Activated T-cell treated with anti-CD3 and anti-CD28 coated beads, Interleukin-2, amount 50 U/mL, for 24 hours (primary cell): Measurements from ENCODE around the gene SENP5.

Experiments
- DNase-seq: peaks from one replicate; pipeline ENCODE4 v3.0.0-alpha.2; 2020
- H3K27ac Mint-ChIP-seq: 2 replicates; pipeline ENCODE4 v1.8.0; 2020; ENCODE audit warnings: mild to moderate bottlenecking, mixed read lengths
- H3K27me3 Mint-ChIP-seq: 2 replicates; pipeline ENCODE4 v1.8.0; 2020; ENCODE audit warnings: mixed read lengths
- H3K36me3 Mint-ChIP-seq: 2 replicates; pipeline ENCODE4 v1.8.0; 2020; ENCODE audit warnings: low read depth, mixed read lengths
- H3K4me1 Mint-ChIP-seq: 2 replicates; pipeline ENCODE4 v1.8.0; 2020; ENCODE audit warnings: low read depth, mixed read lengths
- H3K4me3 Mint-ChIP-seq: 2 replicates; pipeline ENCODE4 v1.8.0; 2020; ENCODE audit warnings: mild to moderate bottlenecking, moderate library complexity, mixed read lengths
- H3K9me3 Mint-ChIP-seq: 2 replicates; pipeline ENCODE4 v1.8.0; 2020; ENCODE audit warnings: mixed read lengths

The SENP5 gene

DNA sequence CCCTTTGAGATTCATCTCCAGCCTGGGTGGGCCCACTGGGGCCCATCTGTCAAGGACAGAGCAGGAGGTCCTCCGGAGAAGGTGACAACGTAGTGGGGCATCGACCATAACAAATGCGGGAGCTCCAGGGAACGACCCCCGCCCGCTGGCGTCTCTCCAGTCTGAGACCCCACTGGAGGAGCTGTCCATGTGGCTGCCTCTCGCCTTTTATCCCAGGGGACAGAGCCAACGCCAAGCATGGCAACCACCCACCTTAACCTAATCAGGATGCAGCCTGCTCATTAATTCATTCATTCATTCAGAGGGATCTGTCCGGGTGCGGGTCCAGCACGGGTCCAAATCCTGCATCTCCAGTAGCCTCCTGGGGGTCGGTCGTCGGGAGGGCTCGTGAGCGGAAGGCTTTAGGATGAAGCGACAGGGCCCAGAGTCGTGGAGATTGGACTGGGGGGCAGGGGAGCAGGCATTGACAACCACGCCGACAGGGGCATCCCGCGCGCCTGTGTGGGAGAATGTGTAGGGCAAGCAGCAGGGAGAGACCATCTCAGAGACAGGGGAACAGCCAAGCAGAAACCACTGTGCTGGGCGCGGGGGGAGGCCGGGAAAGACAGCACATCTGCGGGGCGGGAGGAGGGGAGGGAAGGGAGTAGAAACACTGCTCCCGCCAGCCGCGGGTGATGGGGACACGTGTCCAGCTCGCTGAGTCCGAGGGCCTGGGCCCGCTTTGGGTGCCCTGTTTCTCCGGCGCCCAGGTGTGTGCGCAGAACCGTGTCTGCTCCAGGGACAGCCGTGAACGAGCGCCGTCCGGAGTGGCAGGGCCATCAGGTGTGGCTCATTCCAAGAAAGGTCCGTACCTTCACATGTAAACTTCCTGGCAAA is 99.0 kb downstream of the SENP5 start:
- H3K9me3 Mint-ChIP-seq: no peaks in the 10 kb centered on the region
- H3K27ac Mint-ChIP-seq: no peak overlapping the region
- no peak for DNase-seq
- H3K4me3 Mint-ChIP-seq: peak overlapping the region; percentile 31
- peaks cover 29% of the 10 kb centered on the region for H3K27me3 Mint-ChIP-seq
- H3K4me1 Mint-ChIP-seq: peaks cover 15% of the 10 kb centered on the region
- no peaks in the 10 kb centered on the region for H3K36me3 Mint-ChIP-seq

- H3K9me3 Mint-ChIP-seq: no peaks in the 10 kb centered on the region
- peaks cover 15% of the 10 kb centered on the region for H3K4me1 Mint-ChIP-seq
- H3K36me3 Mint-ChIP-seq: no peaks in the 10 kb centered on the region
- peak overlapping the region; percentile 66 for H3K4me3 Mint-ChIP-seq
- peaks cover 29% of the 10 kb centered on the region for H3K27me3 Mint-ChIP-seq
- no peak for DNase-seq
- no peak overlapping the region for H3K27ac Mint-ChIP-seq
Measured at GRCh38 chr3:196967412-196968232, 99.9 kb downstream of the SENP5 start.

DNA sequence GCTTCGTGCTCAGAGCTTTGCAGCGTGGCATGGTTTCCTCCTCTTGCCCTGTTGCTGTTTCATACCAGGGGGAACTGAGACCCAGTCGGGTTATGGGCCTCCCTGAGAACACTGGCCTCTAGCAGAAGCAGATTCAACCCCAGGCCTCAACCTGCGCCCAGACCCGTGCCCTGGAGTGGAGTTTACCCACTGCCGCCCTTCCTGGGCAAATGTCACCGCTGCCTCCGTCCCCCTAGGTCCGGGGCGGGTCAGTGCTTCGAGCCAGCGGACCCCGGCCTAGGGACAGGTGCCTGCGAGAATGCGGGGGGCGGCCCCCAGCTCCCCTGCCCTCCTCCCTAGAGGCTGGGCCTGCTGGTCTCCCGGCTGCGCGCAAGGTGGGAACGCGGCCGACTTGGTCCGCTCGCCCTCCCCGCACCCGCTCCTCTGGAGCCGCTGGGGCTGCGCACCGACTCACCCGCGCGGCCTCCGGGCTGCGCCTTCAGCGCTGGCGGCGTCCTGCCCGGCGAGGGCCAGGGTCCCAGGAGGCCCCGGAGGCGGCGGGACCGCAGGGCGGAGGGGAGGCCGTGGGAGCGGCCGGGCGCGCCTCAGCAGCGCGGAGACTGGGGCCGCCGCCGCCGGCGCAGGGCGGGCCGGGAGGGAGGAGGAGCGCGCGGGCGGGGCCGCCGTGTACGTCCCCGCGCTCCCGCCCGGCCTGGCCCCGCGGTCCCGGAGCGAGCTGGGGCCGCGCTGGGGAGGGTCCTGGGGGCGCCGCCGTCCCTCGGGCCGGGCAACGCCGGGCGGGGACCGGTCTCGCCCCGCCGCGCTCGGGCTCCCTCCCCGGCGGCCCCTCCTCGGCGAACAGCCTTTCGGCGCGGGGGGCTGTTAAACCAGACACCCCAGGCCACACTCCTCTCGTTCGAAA is 100.8 kb downstream of the SENP5 start, which contains the start of gene PIGZ:
PIGZ (minus strand) TSS at position 601 of the 901 bp plus-strand sequence. CDS start 16,802 bp downstream, outside the sequence.
- Mint-ChIP-seq H3K9me3 (no peaks in the 10 kb centered on the region), H3K4me3 (peak within 1 kb of the TSS; percentile 76), H3K4me1 (peaks cover 15% of the 10 kb centered on the region), H3K36me3 (no peaks in the 10 kb centered on the region), H3K27ac (peak within 1 kb of the TSS; percentile 71), H3K27me3 (peaks cover 29% of the 10 kb centered on the region)
- DNase-seq: peak; percentile 74

- H3K36me3 Mint-ChIP-seq: no peaks in the 10 kb centered on the region
- peaks cover 15% of the 10 kb centered on the region for H3K4me1 Mint-ChIP-seq
- H3K27ac Mint-ChIP-seq: peak overlapping the region; percentile 71
- peak; percentile 72 for DNase-seq
- peak overlapping the region; percentile 76 for H3K4me3 Mint-ChIP-seq
- no peaks in the 10 kb centered on the region for H3K9me3 Mint-ChIP-seq
- H3K27me3 Mint-ChIP-seq: peaks cover 29% of the 10 kb centered on the region
Measured at GRCh38 chr3:196969134-196969659, 101.5 kb downstream of the SENP5 start.

GRCh38 chr3:196969660-196970546 is 102.2 kb downstream of the SENP5 start:
- Mint-ChIP-seq H3K27me3 (peaks cover 29% of the 10 kb centered on the region), H3K4me3 (peak overlapping the region; percentile 61)

GRCh38 chr3:196970547-196971093 is 102.9 kb downstream of the SENP5 start:
- DNase-seq: no peak
- peak overlapping the region; percentile 61 for H3K4me3 Mint-ChIP-seq
- H3K4me1 Mint-ChIP-seq: peaks cover 14% of the 10 kb centered on the region
- H3K27me3 Mint-ChIP-seq: peaks cover 29% of the 10 kb centered on the region
- H3K27ac Mint-ChIP-seq: peak overlapping the region; percentile 62
- no peaks in the 10 kb centered on the region for H3K36me3 Mint-ChIP-seq
- no peaks in the 10 kb centered on the region for H3K9me3 Mint-ChIP-seq

More at GRCh38 chr3:196969660-196970546, 102.2 kb downstream of the SENP5 start:
- Mint-ChIP-seq H3K27ac (peak overlapping the region; percentile 62), H3K9me3 (no peaks in the 10 kb centered on the region), H3K36me3 (no peaks in the 10 kb centered on the region), H3K4me1 (peaks cover 15% of the 10 kb centered on the region)
- DNase-seq: peak; percentile 85

DNA sequence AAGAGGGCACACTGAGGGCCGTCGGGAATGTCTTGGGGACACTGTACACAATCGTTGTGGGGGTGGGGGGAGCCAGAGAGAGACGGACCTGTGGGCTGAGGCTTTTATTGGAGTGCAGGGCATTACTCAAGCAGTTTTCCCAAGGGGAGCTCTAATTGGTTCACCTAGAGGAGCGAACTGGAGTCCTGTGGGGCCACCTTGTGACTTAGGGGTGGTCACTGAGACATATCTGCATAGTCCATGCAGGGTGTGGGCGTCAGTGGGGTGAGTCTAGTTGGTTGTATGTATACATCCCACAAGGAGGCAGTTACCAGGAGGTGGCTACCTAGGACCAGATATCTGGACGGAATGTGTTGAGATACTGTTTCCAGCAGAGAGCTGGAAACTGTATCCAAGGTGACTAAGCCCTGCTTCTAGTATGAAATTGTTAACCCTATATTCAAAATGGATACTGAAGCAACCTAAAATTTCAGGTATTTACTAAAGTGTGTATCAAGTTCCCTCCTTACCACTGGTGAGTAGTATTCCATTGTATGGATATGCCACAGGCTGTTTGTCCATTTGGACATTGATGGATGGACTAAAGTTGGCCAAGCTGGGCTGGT is 103.5 kb downstream of the SENP5 start:
- Mint-ChIP-seq H3K4me1 (peaks cover 14% of the 10 kb centered on the region), H3K27me3 (peaks cover 29% of the 10 kb centered on the region), H3K27ac (no peak overlapping the region), H3K9me3 (no peaks in the 10 kb centered on the region), H3K4me3 (no peak overlapping the region), H3K36me3 (no peaks in the 10 kb centered on the region)
- DNase-seq: no peak

DNA sequence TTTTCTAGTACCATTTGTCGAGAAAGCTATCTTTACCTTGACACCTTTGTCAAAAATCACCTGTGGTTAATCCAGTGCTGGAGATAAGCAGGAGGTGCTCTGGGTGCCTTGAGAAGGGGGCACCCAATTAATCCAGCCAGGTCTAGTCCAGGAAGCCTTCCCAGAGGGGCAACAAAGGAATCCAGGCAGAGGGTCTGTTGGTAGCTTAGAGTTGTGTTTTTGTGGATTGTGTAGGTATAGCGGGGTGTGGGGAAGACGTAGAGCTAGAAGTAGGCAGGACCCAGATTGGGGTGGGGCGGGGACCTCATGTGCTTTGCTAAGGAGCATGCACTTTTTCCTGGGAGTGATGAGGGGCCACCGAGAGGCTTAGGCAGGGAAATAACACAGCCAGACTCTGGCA is 106.9 kb downstream of the SENP5 start:
- Mint-ChIP-seq H3K27ac (no peak overlapping the region), H3K9me3 (no peaks in the 10 kb centered on the region), H3K4me3 (no peak overlapping the region), H3K36me3 (no peaks in the 10 kb centered on the region), H3K27me3 (peaks cover 26% of the 10 kb centered on the region), H3K4me1 (peaks cover 15% of the 10 kb centered on the region)
- DNase-seq: no peak

GRCh38 chr3:196975349-196975748 is 107.6 kb downstream of the SENP5 start:
- H3K9me3 Mint-ChIP-seq: no peaks in the 10 kb centered on the region
- no peaks in the 10 kb centered on the region for H3K36me3 Mint-ChIP-seq
- peaks cover 11% of the 10 kb centered on the region for H3K4me1 Mint-ChIP-seq
- H3K4me3 Mint-ChIP-seq: no peak overlapping the region
- DNase-seq: no peak
- peaks cover 23% of the 10 kb centered on the region for H3K27me3 Mint-ChIP-seq
- no peak overlapping the region for H3K27ac Mint-ChIP-seq

DNA sequence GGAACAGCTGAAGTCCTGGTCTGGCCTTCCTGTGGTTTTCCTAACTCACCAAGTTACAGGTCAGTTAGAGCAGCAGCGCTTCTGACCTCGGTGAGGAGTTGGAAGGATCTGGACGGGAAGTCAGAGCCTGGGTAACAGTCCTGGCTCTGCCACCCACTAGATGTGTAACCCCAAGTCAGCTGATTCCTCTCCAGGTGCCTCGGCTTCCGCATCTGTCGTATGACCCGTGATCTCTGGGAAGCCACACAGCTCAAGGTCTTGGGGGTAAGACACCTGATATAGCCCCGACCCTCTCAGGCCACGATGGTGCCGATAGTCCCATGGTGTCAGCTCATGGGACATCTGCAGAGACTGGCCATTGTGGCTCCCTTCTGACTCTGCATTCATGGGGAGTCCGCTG is 109.2 kb downstream of the SENP5 start:
- H3K9me3 Mint-ChIP-seq: peaks cover 4% of the 10 kb centered on the region
- no peaks in the 10 kb centered on the region for H3K36me3 Mint-ChIP-seq
- peaks cover 15% of the 10 kb centered on the region for H3K27me3 Mint-ChIP-seq
- no peak overlapping the region for H3K4me3 Mint-ChIP-seq
- H3K4me1 Mint-ChIP-seq: peaks cover 9% of the 10 kb centered on the region
- H3K27ac Mint-ChIP-seq: no peak overlapping the region
- DNase-seq: no peak

DNA sequence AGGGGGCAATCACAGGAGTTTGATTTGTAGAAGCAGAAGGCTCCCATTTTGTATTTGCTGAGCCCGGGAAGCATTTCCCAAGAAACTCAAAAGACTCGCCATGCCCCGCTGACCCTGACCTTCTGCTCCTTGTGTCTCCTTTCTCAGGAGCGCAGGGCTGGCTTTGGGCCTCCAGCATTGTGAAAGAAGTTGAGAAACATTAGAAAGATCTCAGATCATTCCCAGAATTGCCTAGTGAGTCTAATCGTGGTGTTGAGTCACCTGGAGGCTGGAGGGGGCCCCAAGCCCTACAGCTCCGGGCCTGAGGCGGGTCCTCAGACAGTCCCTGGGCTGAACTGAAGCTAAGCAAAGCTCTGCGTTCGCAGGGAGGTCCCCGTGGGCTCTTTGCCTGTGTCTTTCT is 111.8 kb downstream of the SENP5 start:
- no peak for DNase-seq

GRCh38 chr3:196981657-196982056 is 113.9 kb downstream of the SENP5 start:
- H3K36me3 Mint-ChIP-seq: no peaks in the 10 kb centered on the region
- DNase-seq: no peak
- peaks cover 27% of the 10 kb centered on the region for H3K27me3 Mint-ChIP-seq
- H3K9me3 Mint-ChIP-seq: peaks cover 11% of the 10 kb centered on the region
- no peak overlapping the region for H3K27ac Mint-ChIP-seq
- no peak overlapping the region for H3K4me3 Mint-ChIP-seq
- peaks cover 9% of the 10 kb centered on the region for H3K4me1 Mint-ChIP-seq

More for the DNA sequence above, 111.8 kb downstream of the SENP5 start:
- no peak overlapping the region for H3K4me3 Mint-ChIP-seq
- peaks cover 18% of the 10 kb centered on the region for H3K27me3 Mint-ChIP-seq
- peaks cover 9% of the 10 kb centered on the region for H3K4me1 Mint-ChIP-seq
- no peaks in the 10 kb centered on the region for H3K36me3 Mint-ChIP-seq
- H3K27ac Mint-ChIP-seq: no peak overlapping the region
- peaks cover 11% of the 10 kb centered on the region for H3K9me3 Mint-ChIP-seq
